ENCODE data around the gene FAM53B.

The FAM53B gene

GRCh38 chr10:124572751-124573150 lies 171.4 kb downstream of the FAM53B start:
- peaks cover 2% of the 10 kb centered on the region for H3K27me3 Mint-ChIP-seq
- peaks cover 8% of the 10 kb centered on the region for H3K4me1 Mint-ChIP-seq (ENCODE audit: low read depth)
- no peaks in the 10 kb centered on the region for H3K36me3 Mint-ChIP-seq (ENCODE audit: low read depth)
- intact Hi-C loops (cut with micrococcal nuclease), result no loop called here
- H3K4me3 Mint-ChIP-seq, result no peak overlapping the region
- no peak overlapping the region for H3K27ac Mint-ChIP-seq
- no peaks in the 10 kb centered on the region for H3K9me3 Mint-ChIP-seq

GRCh38 chr10:124570646-124571045 lies 173.5 kb downstream of the FAM53B start:
- intact Hi-C loops (cut with micrococcal nuclease), result no loop called here
- H3K9me3 Mint-ChIP-seq, result no peaks in the 10 kb centered on the region
- peaks cover 8% of the 10 kb centered on the region for H3K4me1 Mint-ChIP-seq (ENCODE audit: low read depth)
- H3K36me3 Mint-ChIP-seq (ENCODE audit: low read depth), result no peaks in the 10 kb centered on the region
- H3K4me3 Mint-ChIP-seq, result no peak overlapping the region
- peaks cover 2% of the 10 kb centered on the region for H3K27me3 Mint-ChIP-seq
- no peak overlapping the region for H3K27ac Mint-ChIP-seq

DNA sequence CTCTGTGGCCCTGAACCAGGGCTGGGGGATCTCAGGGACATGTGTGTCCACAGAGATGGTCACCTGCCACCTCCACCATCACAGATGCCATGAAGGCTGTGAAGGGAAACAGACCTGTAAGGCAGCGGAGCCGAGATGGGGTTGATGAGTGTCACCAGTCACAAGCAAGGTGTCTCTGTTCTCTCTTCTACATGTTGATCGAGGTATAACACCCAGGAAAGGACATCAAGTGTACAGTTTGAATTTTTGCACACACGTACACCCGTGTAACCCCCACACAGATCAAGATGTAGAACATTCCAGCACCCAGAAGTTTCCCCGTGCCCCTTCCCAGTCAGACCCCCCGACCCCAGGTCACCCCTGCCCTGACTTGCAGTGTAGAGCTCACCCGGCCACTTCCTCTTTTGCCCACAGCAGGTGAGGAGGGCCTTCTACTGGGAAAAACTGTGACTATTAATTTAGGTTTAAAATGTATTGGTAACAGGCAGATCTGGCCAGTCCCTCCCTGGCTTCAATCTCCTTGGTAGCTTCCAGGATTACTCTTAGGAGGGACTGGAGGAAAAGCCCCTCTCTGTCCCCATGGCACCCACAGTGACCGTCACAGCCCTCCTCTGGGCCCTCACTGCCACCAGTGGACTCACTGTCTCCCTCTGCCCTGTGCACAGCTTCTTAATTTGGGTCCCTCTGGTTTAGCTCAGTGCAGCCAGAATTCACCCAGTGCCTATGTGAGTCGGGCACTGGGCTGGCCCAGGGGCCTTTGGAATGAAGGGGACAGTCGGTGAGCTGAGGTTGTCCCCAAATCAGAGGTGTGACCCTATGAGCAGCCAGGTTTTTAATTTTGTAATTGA lies 174.3 kb downstream of the FAM53B start:
- Mint-ChIP-seq H3K27ac (no peak overlapping the region), H3K4me3 (no peak overlapping the region), H3K4me1 (ENCODE audit: low read depth) (peaks cover 8% of the 10 kb centered on the region), H3K9me3 (no peaks in the 10 kb centered on the region), H3K27me3 (no peaks in the 10 kb centered on the region), H3K36me3 (ENCODE audit: low read depth) (no peaks in the 10 kb centered on the region)
- intact Hi-C loops (cut with micrococcal nuclease), result no loop called here

Data from dendritic cell treated with granulocyte-macrophage colony-stimulating factor and Interleukin-4, amounts not matched to agents 40 ng/mL and 50 ng/mL, for 4 days (primary cell).